Measurements from ENCODE around the gene FPGS.
A peak's percentile ranks its signal among the peaks of the same experiment; 100 is the strongest.

DNA sequence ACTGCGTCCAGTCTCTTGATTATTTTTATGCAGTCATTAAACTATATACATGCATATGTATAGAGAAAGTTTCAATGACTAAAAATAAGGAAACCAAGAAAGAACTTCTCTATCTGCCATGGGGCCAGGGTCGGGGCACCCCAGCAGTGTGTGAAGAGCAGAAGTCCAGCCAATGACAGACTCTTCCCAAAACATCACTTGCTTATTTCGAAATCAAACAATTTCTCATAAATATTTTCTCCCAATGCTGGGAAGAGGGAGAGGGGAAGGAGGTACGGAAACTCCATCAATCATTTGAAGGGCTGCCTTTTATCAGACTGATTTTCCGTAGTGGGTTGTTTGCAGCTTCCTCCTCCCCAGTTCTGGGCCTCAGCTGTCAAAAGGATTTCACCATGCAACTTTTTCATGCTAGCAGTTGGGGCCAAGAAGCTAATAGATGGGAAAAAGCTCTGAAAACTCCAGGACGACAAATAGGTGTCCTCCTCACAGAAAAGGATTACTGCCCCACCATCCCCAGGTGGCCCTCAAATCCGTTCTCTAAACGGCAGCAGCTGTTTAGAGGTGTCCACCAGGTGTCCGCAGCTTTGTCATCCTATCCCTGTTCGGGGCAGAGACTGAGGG lies 617 bp upstream of the FPGS start:
- TF ChIP-seq, protein P1, sequence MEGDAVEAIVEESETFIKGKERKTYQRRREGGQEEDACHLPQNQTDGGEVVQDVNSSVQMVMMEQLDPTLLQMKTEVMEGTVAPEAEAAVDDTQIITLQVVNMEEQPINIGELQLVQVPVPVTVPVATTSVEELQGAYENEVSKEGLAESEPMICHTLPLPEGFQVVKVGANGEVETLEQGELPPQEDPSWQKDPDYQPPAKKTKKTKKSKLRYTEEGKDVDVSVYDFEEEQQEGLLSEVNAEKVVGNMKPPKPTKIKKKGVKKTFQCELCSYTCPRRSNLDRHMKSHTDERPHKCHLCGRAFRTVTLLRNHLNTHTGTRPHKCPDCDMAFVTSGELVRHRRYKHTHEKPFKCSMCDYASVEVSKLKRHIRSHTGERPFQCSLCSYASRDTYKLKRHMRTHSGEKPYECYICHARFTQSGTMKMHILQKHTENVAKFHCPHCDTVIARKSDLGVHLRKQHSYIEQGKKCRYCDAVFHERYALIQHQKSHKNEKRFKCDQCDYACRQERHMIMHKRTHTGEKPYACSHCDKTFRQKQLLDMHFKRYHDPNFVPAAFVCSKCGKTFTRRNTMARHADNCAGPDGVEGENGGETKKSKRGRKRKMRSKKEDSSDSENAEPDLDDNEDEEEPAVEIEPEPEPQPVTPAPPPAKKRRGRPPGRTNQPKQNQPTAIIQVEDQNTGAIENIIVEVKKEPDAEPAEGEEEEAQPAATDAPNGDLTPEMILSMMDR (IDR thresholded peaks at IDR 0.05), result peak; percentile 42
- TF ChIP-seq EZH2 (IDR thresholded peaks at IDR 0.05), result no peak
